GM19351 (cell line): ENCODE results near the gene DPP7.

Experiments used
- ATAC-seq: cut with Tn5 transposase; IDR thresholded peaks from one replicate; pipeline ENCODE4 v1.9.1; 2021; ENCODE audit warnings: mild to moderate bottlenecking, moderate library complexity; ENCODE audit not compliant: unreplicated experiment

Gene DPP7

GRCh38 chr9:137112564-137113384, 1.8 kb downstream of the DPP7 start:
- no peak for ATAC-seq

- ATAC-seq, result no peak
Observed at GRCh38 chr9:137111788-137112563, 2.6 kb downstream of the DPP7 start.

DNA sequence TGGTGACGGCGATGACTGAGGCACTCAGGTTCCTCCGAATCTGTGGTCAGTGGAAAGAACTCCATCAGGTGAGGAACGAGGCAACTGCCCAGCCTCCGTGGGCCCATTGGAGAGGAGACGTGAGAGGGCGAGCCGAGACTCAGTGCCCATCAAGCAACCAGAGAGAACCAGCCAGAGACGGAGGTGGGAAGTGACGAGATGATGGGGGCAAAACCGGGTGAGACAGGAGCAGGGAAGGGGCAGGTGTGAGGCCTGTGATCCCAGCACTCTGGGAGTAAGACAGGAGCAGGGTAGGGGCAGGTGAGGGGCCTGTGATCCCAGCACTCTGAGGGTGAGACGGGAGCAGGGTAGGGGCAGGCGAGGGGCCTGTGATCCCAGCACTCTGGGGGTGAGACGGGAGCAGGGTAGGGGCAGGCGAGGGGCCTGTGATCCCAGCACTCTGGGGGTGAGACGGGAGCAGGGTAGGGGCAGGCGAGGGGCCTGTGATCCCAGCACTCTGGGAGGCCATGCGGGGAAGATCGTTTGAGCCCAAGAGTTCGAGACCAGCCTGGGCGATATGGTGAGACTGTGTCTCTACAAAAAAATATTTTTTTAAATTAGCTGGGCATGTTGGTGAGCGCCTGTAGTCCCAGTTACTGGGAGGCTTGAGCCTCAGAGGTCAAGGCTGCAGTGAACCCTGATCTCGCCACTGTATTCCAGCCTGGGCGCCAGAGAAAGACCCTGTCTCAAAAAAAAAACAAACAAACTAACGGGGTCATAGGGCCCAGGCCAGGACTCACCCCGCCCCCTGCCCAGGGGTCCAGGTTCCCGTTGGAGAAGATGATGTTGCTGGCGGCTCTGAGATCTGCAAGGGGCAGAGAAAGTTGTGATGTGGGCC, 3.4 kb downstream of the DPP7 start:
- ATAC-seq, result no peak

- no peak for ATAC-seq
Observed at GRCh38 chr9:137110147-137110910, 4.2 kb downstream of the DPP7 start.

DNA sequence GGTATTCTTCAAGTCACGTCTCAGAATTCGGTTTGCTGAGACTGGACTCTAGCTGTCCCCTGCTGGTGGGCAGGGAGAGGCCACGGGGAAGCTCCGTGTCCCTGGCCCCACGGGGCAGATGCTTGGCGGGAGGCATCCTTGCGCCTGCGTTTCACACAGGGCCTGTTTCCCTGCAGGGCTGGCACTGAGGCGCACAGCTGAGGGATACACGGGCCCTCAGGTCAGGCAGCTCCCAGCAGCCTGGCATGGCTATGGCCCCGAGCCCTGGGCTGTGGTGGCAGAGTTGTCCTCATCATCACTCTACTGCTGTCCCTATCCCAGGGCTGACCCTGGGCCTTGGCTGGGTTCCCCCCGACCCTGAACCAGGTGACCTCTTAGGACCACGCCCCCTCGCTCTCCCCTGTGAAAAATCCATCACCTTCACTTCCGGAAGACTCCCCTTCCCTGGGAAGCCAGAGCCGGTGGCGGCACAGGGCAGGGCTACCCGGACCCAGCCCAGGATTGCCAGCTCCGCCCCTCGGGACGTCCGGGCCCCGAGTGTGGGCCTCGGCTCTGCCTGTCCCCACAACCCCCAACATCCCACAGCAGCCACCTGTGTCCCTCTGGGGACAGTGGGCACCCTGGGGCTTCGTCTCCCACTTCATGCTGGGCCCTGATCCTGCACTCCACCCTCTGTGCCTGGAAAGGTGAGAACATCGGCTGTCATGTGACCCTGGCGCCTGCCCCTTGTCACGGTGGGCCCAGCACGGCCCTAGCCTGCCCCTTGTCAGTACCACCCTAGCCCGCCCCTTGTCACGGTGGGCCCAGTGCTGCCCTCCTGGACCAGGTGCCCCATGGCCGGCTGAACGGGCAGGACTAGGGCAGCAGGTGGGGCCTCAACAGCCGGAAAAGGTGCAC, 5.0 kb downstream of the DPP7 start:
- no peak for ATAC-seq

DNA sequence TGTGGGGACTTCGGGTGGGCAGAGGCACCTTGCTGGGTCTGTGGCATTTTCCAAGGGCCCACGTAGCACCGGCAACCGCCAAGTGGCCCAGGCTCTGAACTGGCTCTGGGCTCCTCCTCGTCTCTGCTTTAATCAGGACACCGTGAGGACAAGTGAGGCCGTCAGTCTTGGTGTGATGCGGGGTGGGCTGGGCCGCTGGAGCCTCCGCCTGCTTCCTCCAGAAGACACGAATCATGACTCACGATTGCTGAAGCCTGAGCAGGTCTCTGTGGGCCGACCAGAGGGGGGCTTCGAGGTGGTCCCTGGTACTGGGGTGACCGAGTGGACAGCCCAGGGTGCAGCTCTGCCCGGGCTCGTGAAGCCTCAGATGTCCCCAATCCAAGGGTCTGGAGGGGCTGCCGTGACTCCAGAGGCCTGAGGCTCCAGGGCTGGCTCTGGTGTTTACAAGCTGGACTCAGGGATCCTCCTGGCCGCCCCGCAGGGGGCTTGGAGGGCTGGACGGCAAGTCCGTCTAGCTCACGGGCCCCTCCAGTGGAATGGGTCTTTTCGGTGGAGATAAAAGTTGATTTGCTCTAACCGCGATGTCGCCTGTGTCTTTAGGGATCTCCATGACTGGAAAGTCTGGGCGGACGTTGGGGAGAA, 5.8 kb downstream of the DPP7 start:
- no peak for ATAC-seq

GRCh38 chr9:137107982-137108381, 6.6 kb downstream of the DPP7 start:
- ATAC-seq, result no peak

DNA sequence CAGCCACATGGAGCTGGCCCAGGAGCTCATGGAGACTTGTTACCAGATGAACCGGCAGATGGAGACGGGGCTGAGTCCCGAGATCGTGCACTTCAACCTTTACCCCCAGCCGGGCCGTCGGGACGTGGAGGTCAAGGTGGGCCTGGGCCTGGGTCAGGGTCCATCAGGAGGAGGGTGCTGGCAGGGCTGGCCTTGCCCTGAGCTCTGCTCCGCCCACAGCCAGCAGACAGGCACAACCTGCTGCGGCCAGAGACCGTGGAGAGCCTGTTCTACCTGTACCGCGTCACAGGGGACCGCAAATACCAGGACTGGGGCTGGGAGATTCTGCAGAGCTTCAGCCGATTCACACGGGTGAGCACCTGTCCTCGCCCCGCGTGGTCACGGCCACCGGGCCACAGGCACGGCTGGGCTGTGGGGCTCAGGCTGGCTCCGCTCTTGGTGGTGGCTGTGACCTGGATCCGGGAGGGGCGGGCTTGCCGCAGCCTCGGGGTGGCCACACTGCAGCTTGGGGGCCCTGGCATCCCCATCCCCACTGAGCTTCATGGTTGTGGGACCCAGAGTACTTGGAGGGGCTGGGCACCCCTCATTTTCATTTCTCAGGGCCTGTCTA, 7.1 kb downstream of the DPP7 start:
- no peak for ATAC-seq

GRCh38 chr9:137106662-137107250, 7.8 kb downstream of the DPP7 start:
- ATAC-seq, result no peak

- no peak for ATAC-seq
Observed at GRCh38 chr9:137105814-137106661, 8.5 kb downstream of the DPP7 start.

DNA sequence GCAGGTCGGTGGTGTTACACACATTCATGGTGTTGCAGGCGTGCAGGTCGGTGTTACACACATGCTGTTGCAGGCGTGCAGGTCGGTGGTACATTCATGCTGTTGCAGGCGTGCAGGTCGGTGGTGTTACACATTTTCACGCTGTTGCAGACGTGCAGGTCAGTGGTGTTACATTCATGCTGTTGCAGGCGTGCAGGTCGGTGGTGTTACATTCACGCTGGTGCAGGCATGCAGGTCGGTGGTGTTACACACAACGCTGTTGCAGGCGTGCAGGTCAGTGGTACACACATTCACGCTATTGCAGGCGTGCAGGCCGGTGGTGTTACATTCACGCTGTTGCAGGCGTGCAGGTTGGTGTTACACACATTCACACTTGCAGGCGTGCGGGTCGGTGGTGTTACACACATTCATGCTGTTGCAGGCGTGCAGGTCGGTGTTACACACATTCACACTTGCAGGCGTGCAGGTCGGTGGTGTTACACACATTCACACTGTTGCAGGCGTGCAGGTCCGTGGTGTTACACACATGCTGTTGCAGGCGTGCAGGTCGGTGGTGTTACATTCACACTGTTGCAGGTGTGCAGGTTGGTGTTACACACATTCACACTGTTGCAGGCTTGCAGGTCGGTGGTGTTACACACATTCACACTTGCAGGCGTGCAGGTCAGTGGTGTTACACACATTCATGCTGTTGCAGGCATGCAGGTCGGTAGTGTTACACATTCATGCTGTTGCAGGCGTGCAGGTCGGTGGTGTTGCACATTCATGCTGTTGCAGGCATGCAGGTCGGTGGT, 11.1 kb downstream of the DPP7 start:
- no peak for ATAC-seq

- no peak for ATAC-seq
Observed at GRCh38 chr9:137099231-137099630, 15.3 kb downstream of the DPP7 start.

GRCh38 chr9:137097761-137098462, 16.6 kb downstream of the DPP7 start:
- ATAC-seq, result no peak

DNA sequence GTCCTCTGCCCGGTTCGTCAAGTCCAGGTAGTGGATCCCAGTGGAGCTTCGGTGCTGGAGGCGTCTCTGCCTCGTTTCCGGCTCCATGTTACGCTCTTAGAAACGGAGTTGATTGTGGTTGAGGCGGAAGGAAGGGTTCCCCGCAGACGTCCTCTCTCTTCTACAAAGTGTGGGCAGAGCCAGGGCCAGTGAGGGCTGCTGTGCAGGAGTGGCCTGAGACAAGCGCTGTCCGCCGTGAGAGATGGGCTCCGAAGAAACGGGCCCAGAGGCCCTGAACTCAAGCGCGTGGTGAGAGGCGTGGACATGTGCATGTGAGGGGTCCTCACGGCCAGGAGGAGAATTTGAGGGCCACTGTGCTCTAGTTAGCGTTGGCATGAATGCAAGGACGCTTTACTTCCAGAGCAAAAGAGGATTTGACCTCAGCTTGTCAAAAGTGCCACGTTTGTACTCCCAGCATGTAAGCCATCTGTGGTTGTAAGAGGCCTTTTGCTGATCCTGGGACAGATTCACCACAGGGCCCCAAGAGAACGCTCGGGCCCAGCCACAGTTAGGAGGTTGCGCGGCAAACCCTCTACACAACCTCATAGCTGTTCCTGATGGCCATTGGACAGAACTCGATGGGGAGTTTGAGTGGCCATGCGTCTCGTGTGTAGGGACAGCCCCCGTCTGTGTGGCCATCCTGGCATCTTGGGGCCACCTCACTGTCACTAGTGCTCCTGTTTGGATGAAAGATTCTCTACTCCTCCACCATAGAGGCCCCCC, 17.6 kb downstream of the DPP7 start:
- ATAC-seq, result no peak
